NCI-H2107 (cell line): ENCODE data around the gene CCR6.
"Not testable (repeated sequence)": the region's sequence is repeated elsewhere in the genome, so short reads cannot be mapped to it uniquely, and the experiment has no call there.

Source experiments
- DNase-seq: peaks from one replicate; lab custom pipeline; 2025; lab: John Stamatoyannopoulos, UW

The CCR6 gene

DNA sequence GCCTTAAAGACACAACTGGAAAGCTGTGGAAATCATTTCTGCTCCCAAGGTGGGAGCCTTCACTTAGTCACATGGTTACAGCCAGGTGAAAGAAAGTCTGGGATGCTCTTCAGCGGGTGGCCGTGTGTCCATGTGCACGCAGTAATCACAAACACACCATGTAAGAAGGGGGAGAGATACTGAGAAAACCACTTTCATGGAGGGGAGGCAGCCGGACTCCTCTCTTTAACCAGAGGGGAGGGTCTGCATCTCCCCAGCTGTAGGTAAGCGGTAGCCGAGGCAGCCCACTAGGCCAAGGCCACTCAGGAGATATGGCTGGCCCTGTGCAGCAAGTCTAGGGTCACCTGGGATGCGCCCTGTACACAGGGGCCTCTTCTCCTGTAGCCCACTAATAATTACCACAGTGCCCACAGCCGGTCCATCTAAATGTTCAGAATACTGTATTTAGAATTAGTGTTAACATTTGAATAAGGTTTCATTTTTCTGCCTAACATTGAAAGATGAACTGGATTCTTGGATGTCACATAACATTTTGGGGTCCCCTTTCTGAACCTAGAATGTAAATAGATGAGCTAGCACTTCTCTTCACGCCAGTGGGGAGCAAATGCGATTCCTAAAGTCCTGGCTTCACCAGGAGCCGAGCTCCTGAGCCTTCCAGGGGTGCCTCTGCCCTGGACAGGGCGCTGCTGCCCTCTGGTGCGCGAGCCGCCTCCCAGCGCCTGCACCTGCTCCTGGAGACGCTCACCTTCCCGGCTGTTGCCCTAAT lies 19.0 kb downstream of the CCR6 start:
- DNase-seq = peak; percentile 39

- no peak for DNase-seq
Observed at GRCh38 chr6:167142433-167142761, 19.5 kb downstream of the CCR6 start.

- DNase-seq = no peak
Observed at GRCh38 chr6:167143041-167143440, 20.1 kb downstream of the CCR6 start.

- DNase-seq = no peak
Observed at GRCh38 chr6:167145461-167145860, 22.6 kb downstream of the CCR6 start.

GRCh38 chr6:167146135-167146534 lies 23.2 kb downstream of the CCR6 start:
- DNase-seq = no peak

GRCh38 chr6:167146977-167147376 lies 24.1 kb downstream of the CCR6 start:
- no peak for DNase-seq

DNA sequence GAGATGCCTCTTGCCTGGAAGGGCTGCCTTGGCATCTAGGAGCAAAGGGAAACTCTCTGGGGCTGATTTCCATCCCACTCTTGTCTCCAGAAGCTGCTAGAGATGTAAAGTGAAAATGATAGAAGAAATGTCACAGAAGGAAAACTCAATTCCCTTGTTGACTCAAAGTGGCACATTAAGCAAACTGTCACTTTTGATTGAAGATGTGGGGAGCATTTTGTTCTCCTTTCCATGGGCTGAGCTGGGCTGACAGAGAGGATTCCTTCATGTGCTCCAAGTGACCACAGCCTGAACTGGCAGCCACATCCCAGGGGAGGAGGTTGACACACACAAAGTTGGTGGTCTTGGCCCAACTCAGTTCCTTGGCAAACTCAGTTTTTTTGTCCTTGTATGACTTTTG lies 25.1 kb downstream of the CCR6 start:
- no peak for DNase-seq

DNA sequence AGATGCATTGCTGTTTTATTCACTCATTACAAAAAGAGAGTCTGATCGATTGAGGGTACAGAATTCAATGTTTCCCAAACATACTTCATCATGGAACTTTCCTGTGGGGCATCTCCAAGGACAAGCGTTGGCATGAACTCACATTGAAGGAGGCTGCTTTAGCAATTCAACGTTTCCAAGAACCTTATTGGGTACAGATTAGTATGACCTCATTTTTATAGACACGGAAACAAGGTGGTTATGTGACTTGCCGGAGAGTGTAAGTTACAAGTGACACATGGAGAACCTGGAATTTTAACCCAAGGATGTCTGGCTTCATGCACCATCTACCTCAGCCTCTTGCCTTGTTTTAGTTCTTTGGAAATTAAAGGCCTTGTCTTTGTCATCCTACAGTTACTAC lies 26.1 kb downstream of the CCR6 start:
- DNase-seq = no peak

DNA sequence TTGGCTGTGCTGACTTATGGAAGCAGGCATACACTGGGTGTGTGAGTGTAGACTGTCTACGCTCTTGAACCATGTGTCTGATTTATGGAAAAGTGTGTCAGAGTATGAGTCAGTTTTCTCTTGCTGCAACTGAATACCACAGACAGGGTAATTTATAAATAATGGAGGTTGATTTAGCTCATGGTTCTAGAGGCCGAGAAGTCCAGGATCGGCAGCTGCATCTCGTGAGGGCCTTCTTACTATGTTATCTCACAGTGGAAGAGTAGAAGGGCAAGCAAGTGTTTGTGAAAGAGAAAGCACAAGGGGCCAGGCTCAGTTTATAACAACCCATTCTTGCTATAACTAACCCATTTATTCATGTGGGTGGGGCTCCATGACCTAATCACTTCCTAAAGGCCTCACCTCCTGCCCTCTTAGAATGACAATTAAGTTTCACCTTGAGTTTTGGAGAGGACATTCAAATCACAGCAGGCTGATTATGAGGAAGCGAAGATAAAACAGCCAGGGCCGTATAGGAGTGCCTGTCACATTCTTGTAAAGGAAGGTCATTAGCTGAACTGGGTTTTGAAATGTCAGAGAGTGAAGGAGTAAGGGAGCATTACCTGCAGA lies 28.1 kb downstream of the CCR6 start:
- DNase-seq = no peak

- DNase-seq = no peak
Observed at GRCh38 chr6:167151648-167152047, 28.8 kb downstream of the CCR6 start.

DNA sequence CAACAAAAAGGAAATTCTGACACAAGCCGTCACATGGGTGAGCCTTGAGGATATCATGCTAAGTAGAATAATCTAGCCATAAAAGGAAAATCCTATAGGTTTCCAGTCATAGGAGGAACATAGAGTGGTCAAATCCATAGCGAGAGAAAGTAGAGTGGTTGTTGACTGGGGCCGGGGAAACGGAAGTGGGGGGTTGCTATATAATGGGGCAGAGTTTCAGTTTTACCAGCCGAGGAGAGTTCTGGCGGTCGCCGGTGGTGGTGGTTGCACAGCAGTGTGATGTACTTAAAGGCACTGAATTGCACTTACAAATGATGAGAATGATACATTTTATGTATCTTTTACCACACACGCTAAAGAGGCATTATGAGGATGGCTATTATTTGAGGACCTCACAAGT lies 30.0 kb downstream of the CCR6 start:
- no peak for DNase-seq

GRCh38 chr6:167153521-167153959 lies 30.6 kb downstream of the CCR6 start:
- DNase-seq = no peak

- no peak for DNase-seq
Observed at GRCh38 chr6:167154291-167154690, 31.4 kb downstream of the CCR6 start.

DNA sequence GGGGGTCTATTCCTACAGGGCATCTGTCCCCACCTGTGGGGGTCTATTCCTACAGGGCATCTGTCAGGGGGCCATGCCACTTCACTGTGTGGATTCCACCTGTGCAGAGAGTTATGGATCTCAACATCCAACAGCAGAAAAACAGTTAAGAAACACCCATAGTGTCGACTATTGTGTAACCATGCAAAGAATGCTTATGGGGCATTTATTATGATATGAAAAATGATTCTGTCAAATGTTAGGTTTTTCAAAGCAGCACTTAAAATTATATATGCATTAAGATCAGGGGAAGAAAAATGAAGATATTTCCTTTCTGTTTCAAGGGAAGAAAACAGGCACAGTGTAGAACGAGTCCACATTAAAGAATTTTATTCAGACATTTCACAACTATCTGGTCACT lies 32.0 kb downstream of the CCR6 start:
- DNase-seq = no peak

DNA sequence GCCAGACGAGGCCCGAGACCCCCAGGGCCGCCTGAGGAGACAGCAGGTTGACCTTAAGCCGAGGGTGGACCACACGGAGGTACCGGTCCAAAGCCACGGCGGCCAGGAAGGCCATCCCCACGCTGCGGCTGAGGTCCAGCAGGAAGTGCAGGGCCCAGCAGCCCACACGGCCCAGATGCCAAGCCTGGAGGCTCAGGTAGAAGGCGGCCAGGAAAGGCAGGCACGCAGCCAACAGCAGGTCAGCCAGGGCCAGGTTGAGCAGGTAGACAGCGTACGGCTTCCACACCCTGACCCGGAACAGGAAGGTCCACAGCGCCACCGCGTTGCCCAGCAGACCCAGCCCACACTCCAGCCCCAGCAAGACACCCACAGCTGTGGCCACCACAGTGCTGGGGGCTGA lies 34.5 kb downstream of the CCR6 start:
- DNase-seq = no peak

DNA sequence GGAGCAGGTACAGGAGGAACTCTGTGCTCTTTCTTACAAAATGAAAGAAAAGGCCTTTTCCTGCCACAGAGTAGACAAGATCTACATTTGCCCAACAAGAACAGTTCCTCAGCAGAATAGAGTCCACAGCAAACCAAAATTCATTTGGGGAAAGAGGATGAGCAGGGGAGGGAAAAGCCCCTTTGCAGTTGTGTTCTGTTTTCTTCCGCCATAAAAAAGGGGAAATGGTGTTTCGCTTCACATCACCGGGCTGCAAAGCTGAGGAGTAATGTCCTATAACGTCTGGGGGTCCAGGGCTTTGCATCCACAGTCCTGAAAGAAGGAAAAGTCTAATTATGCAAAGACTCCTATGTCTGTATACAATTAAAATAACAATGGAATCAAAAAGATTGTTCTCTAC lies 35.0 kb downstream of the CCR6 start, which contains the start of gene GPR31:
Gene GPR31, minus strand, starts transcription at position 118 of the 400 bp plus-strand sequence. CDS start 149 bp downstream, outside the sequence.
- no peak for DNase-seq

GRCh38 chr6:167161851-167162467 lies 39.1 kb downstream of the CCR6 start:
- no peak for DNase-seq

- DNase-seq = no peak
Observed at GRCh38 chr6:167162591-167162990, 39.7 kb downstream of the CCR6 start.

DNA sequence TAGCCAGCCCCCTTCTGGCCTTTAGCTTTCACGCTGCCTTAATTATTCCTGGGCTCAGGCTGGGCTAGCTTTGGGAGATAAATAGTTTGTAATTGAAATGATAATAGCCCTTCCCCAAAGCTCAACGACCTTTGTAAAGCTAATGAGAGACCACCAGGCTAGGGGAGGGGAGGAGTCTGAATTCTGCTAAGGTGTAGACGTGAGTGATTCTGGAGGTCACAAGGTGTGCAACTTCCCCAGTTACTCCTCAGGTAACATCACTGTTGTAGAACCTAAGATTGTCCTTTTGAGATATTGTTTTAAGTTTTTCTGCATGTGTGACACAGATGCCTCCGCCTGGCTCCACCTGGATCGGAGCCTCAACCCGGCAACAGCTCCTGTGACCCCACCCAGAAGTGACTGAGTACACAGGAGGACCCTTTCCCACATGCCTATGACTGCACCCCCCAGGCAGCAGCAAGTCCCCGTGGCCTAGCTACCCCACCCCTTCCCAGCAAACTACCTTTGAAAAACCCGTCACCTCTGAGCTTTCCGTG lies 40.6 kb downstream of the CCR6 start:
- DNase-seq = no peak

DNA sequence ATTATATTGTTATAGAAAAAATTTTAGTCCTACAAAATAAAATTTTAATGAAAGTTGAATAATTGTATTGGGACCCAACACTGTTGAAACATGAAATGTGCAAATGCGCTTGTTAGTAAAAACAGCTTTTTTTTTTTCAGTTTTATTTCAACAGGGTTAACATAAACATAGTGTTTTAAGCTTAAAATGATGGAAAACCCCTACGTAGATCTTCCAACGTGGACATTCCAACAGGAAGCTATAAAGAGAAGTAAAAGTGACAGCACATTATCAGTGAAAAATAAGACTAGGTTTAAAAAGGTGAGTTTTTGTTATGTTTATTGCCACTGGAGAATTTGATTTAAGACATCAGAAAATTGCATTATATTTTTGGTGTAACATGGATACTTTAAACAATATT lies 41.4 kb downstream of the CCR6 start:
- DNase-seq = no peak

DNA sequence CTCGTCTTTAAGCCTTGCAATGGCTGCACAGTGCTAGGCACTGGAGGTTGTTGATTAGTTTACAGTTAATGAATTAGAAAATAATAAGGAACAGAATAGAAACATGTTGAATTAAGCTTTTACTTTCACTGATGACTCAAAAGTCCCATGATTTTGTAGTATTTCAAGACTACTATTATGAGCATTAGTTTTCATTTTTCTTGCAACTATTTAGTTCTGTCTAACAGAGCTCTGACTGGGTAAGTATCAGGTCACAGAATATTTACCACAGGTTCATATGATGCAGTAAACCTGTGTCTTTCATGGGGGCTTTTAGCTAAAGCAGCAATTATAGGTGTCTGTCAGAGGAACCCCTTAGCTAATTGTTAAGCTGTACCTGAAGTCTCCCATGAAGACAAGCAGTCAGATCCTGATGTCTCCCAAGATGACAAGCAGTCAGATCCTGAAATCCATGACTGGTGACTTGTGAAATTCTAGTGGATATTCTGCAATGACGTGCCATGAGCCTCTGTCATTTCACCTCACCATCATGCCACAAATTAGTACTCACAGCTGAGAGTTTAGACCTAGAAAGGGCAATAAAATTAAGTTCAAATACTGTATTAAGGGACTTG lies 43.1 kb downstream of the CCR6 start:
- DNase-seq = no peak

- not testable (repeated sequence) for DNase-seq
Observed at GRCh38 chr6:167167699-167168098, 44.8 kb downstream of the CCR6 start.

GRCh38 chr6:167168296-167168695 lies 45.4 kb downstream of the CCR6 start:
- not testable (repeated sequence) for DNase-seq
